WERI-Rb-1 (cell line): Measurements from ENCODE around the gene MUC6.

Experiments
- DNase-seq: peaks from one replicate; pipeline ENCODE4 v3.0.0-alpha.2; 2020
- H3K27ac ChIP-seq: fragments of 250-450 bp; sonication (Bioruptor Pico); 2 replicates; pipeline ENCODE4 v1.5.1; 2020; ENCODE audit warnings: mild to moderate bottlenecking, moderate library complexity
- H3K27me3 ChIP-seq: fragments of 250-450 bp; sonication (Bioruptor Pico); 2 replicates; pipeline ENCODE4 v1.5.1; 2021; ENCODE audit warnings: mild to moderate bottlenecking, low read depth, moderate library complexity; ENCODE audit not compliant: insufficient read depth, severe bottlenecking
- H3K36me3 ChIP-seq: fragments of 250-450 bp; sonication (Bioruptor Pico); 2 replicates; pipeline ENCODE4 v1.5.1; 2020; ENCODE audit warnings: mild to moderate bottlenecking, moderate library complexity
- H3K4me3 ChIP-seq: 2 replicates; pipeline ENCODE4 v1.5.1; 2011; ENCODE audit warnings: low read depth, mild to moderate bottlenecking, control low read depth, low read length
- H3K9me3 ChIP-seq: fragments of 250-450 bp; sonication (Bioruptor Pico); 2 replicates; pipeline ENCODE4 v1.5.1; 2021; ENCODE audit warnings: mild to moderate bottlenecking, moderate library complexity; ENCODE audit not compliant: severe bottlenecking
- CTCF ChIP-seq: IDR thresholded peaks from 2 replicates; pipeline ENCODE4 v1.5.1; 2011; ENCODE audit warnings: low read depth, mild to moderate bottlenecking, control low read depth, inconsistent platforms, low read length

MUC6 gene

GRCh38 chr11:1030086-1030485 is 6.4 kb downstream of the MUC6 start:
- DNase-seq: no peak
- Histone ChIP-seq H3K27me3 (no peaks in the 10 kb centered on the region), H3K36me3 (no peaks in the 10 kb centered on the region), H3K4me3 (no peak overlapping the region), H3K9me3 (no peaks in the 10 kb centered on the region), H3K27ac (no peak overlapping the region)
- no peak for TF ChIP-seq CTCF

DNA sequence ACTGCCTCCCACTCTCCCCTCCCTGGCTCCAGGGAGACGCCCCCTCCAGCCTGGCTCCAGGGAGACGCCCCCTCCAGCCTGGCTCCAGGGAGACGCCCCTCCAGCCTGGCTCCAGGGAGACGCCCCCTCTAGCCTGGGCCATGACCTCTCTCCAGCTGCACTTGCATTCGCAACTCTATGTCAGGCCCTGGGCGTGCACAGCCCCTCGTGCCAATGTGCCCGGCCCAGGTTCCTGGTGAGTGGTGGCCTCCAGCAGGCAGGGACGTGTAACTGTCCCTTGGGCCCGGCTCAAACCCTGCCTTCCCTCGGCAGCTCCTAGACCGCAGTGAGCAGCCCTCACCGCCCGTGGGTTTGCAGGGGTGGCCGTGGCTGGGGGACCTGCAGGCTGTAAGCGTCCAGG is 6.9 kb downstream of the MUC6 start:
- DNase-seq: no peak

GRCh38 chr11:1029051-1029450 is 7.5 kb downstream of the MUC6 start:
- Histone ChIP-seq H3K27me3 (no peaks in the 10 kb centered on the region), H3K27ac (no peak overlapping the region), H3K9me3 (no peaks in the 10 kb centered on the region), H3K4me3 (no peak overlapping the region), H3K36me3 (no peaks in the 10 kb centered on the region)
- no peak for TF ChIP-seq CTCF
- DNase-seq: no peak

More for the DNA sequence above, 6.9 kb downstream of the MUC6 start:
- no peak overlapping the region for H3K4me3 ChIP-seq
- H3K9me3 ChIP-seq: no peaks in the 10 kb centered on the region
- H3K36me3 ChIP-seq: no peaks in the 10 kb centered on the region
- TF ChIP-seq CTCF: no peak
- H3K27ac ChIP-seq: no peak overlapping the region
- no peaks in the 10 kb centered on the region for H3K27me3 ChIP-seq

GRCh38 chr11:1028616-1029015 is 7.9 kb downstream of the MUC6 start:
- DNase-seq: no peak

DNA sequence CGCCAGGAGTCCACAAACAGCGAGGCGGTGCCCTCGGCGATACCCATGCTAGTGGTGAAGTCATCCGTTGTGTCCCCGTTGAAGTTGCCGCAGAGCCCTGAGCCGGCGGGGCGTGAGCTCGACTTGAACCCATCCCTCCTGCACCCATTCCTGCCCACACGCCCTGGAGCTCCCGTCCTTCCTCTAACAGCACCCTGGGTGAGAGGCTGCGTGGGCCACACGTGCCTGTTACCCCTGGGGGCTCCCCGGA is 8.3 kb downstream of the MUC6 start:
- Histone ChIP-seq H3K27ac (no peak overlapping the region), H3K36me3 (no peaks in the 10 kb centered on the region), H3K9me3 (no peaks in the 10 kb centered on the region), H3K27me3 (no peaks in the 10 kb centered on the region), H3K4me3 (no peak overlapping the region)
- no peak for TF ChIP-seq CTCF
- DNase-seq: no peak

More at GRCh38 chr11:1028616-1029015, 7.9 kb downstream of the MUC6 start:
- Histone ChIP-seq H3K27me3 (no peaks in the 10 kb centered on the region), H3K4me3 (no peak overlapping the region), H3K9me3 (no peaks in the 10 kb centered on the region), H3K36me3 (no peaks in the 10 kb centered on the region), H3K27ac (no peak overlapping the region)
- no peak for TF ChIP-seq CTCF

DNA sequence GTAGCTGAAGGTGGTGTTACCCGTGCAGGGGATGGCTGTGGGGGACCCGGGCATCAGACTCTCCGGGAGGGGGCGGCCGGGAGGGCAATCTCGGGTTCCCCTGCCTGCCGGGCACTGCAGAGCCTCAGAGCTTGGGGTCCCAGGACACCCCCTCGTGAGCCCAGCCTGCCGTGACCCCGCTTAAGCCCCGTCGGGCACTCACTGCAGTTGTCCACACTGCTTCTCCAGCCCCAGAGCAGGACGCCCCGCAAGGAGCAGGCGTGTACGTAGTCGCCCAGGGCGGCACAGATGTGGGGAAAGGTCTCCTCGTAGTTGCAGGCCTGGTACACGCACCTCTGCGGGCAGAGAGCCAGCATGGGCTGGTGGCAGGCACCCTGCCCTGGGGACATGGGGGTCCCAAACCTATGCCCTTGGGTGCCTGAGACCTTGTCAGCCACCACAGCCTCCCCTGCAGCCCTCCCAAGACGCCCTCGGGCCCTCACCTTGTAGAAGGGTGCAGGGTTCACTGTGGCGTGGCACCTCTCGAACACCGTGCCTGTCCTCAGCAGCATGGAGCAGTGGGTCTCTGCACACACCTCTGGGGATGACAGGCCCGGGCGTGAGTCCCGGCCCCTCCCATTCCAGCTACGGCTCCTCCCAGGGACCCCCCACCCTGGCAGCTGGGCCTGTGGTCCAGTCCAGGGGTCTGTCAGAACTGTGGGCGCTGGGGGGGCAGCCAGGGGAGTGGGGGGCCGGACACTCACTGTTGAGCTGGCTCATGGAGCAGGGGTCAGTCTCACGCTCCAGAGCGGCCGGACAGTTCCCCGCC is 8.8 kb downstream of the MUC6 start:
- Histone ChIP-seq H3K27ac (no peak overlapping the region), H3K27me3 (no peaks in the 10 kb centered on the region), H3K9me3 (no peaks in the 10 kb centered on the region), H3K4me3 (no peak overlapping the region), H3K36me3 (no peaks in the 10 kb centered on the region)
- no peak for TF ChIP-seq CTCF
- no peak for DNase-seq
